HepG2 (cell line): ENCODE measurements around the gene SLC1A4. TPM values are rescaled to one million over a fixed set of nuclear protein-coding genes. Genes with fewer than 3 reads are reported as not detected.

ENCODE experiments used
- ATF2 ChIP-seq: sonication (generic); formaldehyde crosslinking; IDR thresholded peaks from 2 replicates; pipeline ENCODE4 v1.4.0; 2020; ENCODE audit warnings: missing genetic modification reagents
- CEBPG ChIP-seq: IDR thresholded peaks from 2 replicates; pipeline ENCODE4 v1.6.1; 2016
- CHD4 ChIP-seq: fragments of 200-600 bp; sonication (generic); IDR thresholded peaks from 2 replicates; pipeline ENCODE4 v1.7.0; 2017; ENCODE audit warnings: mild to moderate bottlenecking, low read length, borderline replicate concordance
- HDAC6 ChIP-seq: fragments of 200-600 bp; sonication (generic); IDR thresholded peaks from 2 replicates; pipeline ENCODE4 v1.7.0; 2017; ENCODE audit warnings: mild to moderate bottlenecking, antibody characterized with exemption, low read length, low read depth
- HNRNPL ChIP-seq: fragments of 200-400 bp; formaldehyde crosslinking; IDR thresholded peaks from 2 replicates; pipeline ENCODE4 v1.6.1; 2017; ENCODE audit warnings: mild to moderate bottlenecking, low read depth, low read length
- KDM2A ChIP-seq: sonication (generic); formaldehyde crosslinking; IDR thresholded peaks from 2 replicates; pipeline ENCODE4 v1.4.0; 2020; ENCODE audit warnings: low read depth, missing genetic modification reagents, borderline replicate concordance
- MYC ChIP-seq: sonication (generic); formaldehyde crosslinking; IDR thresholded peaks from 2 replicates; pipeline ENCODE4 v1.9.0; 2021; ENCODE audit warnings: missing genetic modification reagents, borderline replicate concordance
- NCOA5 ChIP-seq: sonication (generic); formaldehyde crosslinking; IDR thresholded peaks from 2 replicates; pipeline ENCODE4 v1.4.0; 2020; ENCODE audit warnings: missing genetic modification reagents
- RAD21 ChIP-seq: fragments of 450-650 bp; formaldehyde crosslinking; IDR thresholded peaks from 2 replicates; pipeline ENCODE4 v1.5.0; 2020; ENCODE audit warnings: mild to moderate bottlenecking
- SP2 ChIP-seq: sonication (generic); formaldehyde crosslinking; IDR thresholded peaks from 2 replicates; pipeline ENCODE4 v1.5.1; 2020; ENCODE audit warnings: mild to moderate bottlenecking, missing genetic modification reagents
- TFDP1 ChIP-seq: IDR thresholded peaks from 2 replicates; pipeline ENCODE4 v1.6.1; 2016; ENCODE audit warnings: missing compliant biosample characterization, missing genetic modification reagents, borderline replicate concordance
- THYN1 ChIP-seq: sonication (generic); formaldehyde crosslinking; IDR thresholded peaks from 2 replicates; pipeline ENCODE4 v1.8.1; 2023; ENCODE audit warnings: low read depth, mild to moderate bottlenecking, moderate library complexity, missing genetic modification reagents, borderline replicate concordance
- TP53 ChIP-seq: sonication (generic); formaldehyde crosslinking; conservative IDR thresholded peaks from 2 replicates; pipeline ENCODE4 v1.4.0; 2020; ENCODE audit warnings: missing genetic modification reagents
- TSC22D2 ChIP-seq: sonication (generic); formaldehyde crosslinking; IDR thresholded peaks from 2 replicates; pipeline ENCODE4 v1.5.1; 2020; ENCODE audit warnings: missing genetic modification reagents, mild to moderate bottlenecking, borderline replicate concordance
- ZEB1 ChIP-seq: IDR thresholded peaks from 2 replicates; pipeline ENCODE4 v1.6.1; 2012; ENCODE audit warnings: mild to moderate bottlenecking, low read depth, inconsistent platforms; ENCODE audit not compliant: insufficient replicate concordance
- ZNF333 ChIP-seq: sonication (generic); formaldehyde crosslinking; IDR thresholded peaks from 2 replicates; pipeline ENCODE4 v1.4.0; 2020; ENCODE audit warnings: mild to moderate bottlenecking, missing genetic modification reagents, borderline replicate concordance
- ZNF432 ChIP-seq: sonication (generic); formaldehyde crosslinking; IDR thresholded peaks from 2 replicates; pipeline ENCODE4 v1.5.0; 2020; ENCODE audit warnings: missing genetic modification reagents, mild to moderate bottlenecking, borderline replicate concordance
- ZNF567 ChIP-seq: sonication (generic); formaldehyde crosslinking; IDR thresholded peaks from 2 replicates; pipeline ENCODE4 v1.8.1; 2023; ENCODE audit warnings: mild to moderate bottlenecking, missing genetic modification reagents, borderline replicate concordance
- ZNF766 ChIP-seq: sonication (generic); formaldehyde crosslinking; IDR thresholded peaks from 2 replicates; pipeline ENCODE4 v1.5.0; 2020; ENCODE audit warnings: missing genetic modification reagents, borderline replicate concordance
- ZSCAN29 ChIP-seq: sonication (generic); formaldehyde crosslinking; conservative IDR thresholded peaks from 2 replicates; pipeline ENCODE4 v1.4.0; 2020; ENCODE audit warnings: mild to moderate bottlenecking, missing genetic modification reagents
- ZSCAN30 ChIP-seq: sonication (generic); formaldehyde crosslinking; IDR thresholded peaks from 2 replicates; pipeline ENCODE4 v1.5.0; 2020; ENCODE audit warnings: mild to moderate bottlenecking, missing genetic modification reagents
- ZSCAN5A ChIP-seq: sonication (generic); formaldehyde crosslinking; IDR thresholded peaks from 2 replicates; pipeline ENCODE4 v1.8.0; 2022; ENCODE audit warnings: mild to moderate bottlenecking, missing genetic modification reagents, borderline replicate concordance
- polyA plus RNA-seq, 8 experiments: library from polyadenylated mRNA; depleted of rRNA in 3 of 8; stranded (reverse) in 7 of 8; unstranded in 1 of 8; fragments of >200 nt; fragmentation: Illumina TruSeq in 4 of 8; extraction: Trizol in 4 of 8; gene quantifications; 2 replicates each; pipeline versions ENCODE4 v1.2.1 to v1.2.3, GENCODE V29; 2011 to 2016; ENCODE audit warnings: low read depth in 4 of 8, missing spikeins in 1 of 8, mixed read lengths in 1 of 8; ENCODE audit not compliant: insufficient read depth in 1 of 8
- total RNA-seq, 5 experiments: library from RNA; depleted of rRNA; stranded (reverse); fragments of >200 nt; fragmentation: Illumina TruSeq; extraction: Trizol; gene quantifications; 2 replicates each; pipeline ENCODE4 v1.2.3, GENCODE V29; 2016; ENCODE audit warnings: low read depth in 1 of 5

SLC1A4 gene
- total and polyA plus RNA-seq, 2 of the 13 experiments (the other 11 are each of a cell fraction or from before 2014, with no cell fraction given) = 21.0 to 39.6 TPM

- TF ChIP-seq ZNF567 = peak; percentile 85; the same call in 1 of the 2 replicates
- TF ChIP-seq HDAC6 = no peak
- TF ChIP-seq ZSCAN29 (CRISPR knock-in tag) = no peak
- peak; percentile 85; the same call in 1 of the 2 replicates for TF ChIP-seq TFDP1
- TF ChIP-seq SP2 (CRISPR knock-in tag) = peak; percentile 100
- peak; percentile 67; the same call in 1 of the 2 replicates for TF ChIP-seq RAD21 (CRISPR knock-in tag)
- peak; percentile 74; the same call in 1 of the 2 replicates for TF ChIP-seq ATF2
- TF ChIP-seq ZEB1 = no peak
- TF ChIP-seq NCOA5 (CRISPR knock-in tag) = no peak
- no peak for TF ChIP-seq CHD4
- TF ChIP-seq ZSCAN5A (CRISPR knock-in tag) = 0 out of 2 replicates have a peak, but pooled peaks have one; percentile 70
- no peak for TF ChIP-seq ZNF432 (CRISPR knock-in tag)
- TF ChIP-seq TP53 (CRISPR knock-in tag) = no peak; the same call in 1 of the 2 replicates
- peak; percentile 61 for TF ChIP-seq KDM2A (CRISPR knock-in tag)
- TF ChIP-seq ZNF766 (CRISPR knock-in tag) = peak; percentile 75; the same call in 1 of the 2 replicates
- TF ChIP-seq HNRNPL = peak; percentile 29; the same call in 1 of the 2 replicates
- TF ChIP-seq CEBPG (CRISPR knock-in tag) = peak; percentile 32; the same call in 1 of the 2 replicates
- peak; percentile 85 for TF ChIP-seq MYC (CRISPR knock-in tag)
- TF ChIP-seq THYN1 (CRISPR knock-in tag) = no peak
- TF ChIP-seq ZNF333 (CRISPR knock-in tag) = peak; percentile 80; the same call in 1 of the 2 replicates
- no peak for TF ChIP-seq ZSCAN30 (CRISPR knock-in tag)
- TF ChIP-seq TSC22D2 (CRISPR knock-in tag) = peak; percentile 74; the same call in 1 of the 2 replicates
These were observed 67.2 kb downstream of the SLC1A4 start, which contains the start of gene CEP68 (continued) for GRCh38 chr2:65056215-65057053.
